Epithelial cell of esophagus (primary cell): ENCODE results near the gene CD164L2.
A peak's percentile ranks its signal among the peaks of the same experiment; 100 is the strongest.

Experiments used
- DNase-seq: peaks from one replicate; pipeline ENCODE4 v3.0.0; 2010; ENCODE audit warnings: low read depth
- H3K4me3 ChIP-seq: 2 replicates; pipeline ENCODE4 v1.5.1; 2011; ENCODE audit warnings: mild to moderate bottlenecking, low read length, control low read depth
- TF ChIP-seq, protein P1 (sequence below): IDR thresholded peaks from 2 replicates; pipeline ENCODE4 v1.5.1; 2011; ENCODE audit warnings: low read depth, mild to moderate bottlenecking, low read length, control low read depth, inconsistent platforms; ENCODE audit not compliant: insufficient read depth; ENCODE audit errors: missing control alignments

CD164L2 gene

DNA sequence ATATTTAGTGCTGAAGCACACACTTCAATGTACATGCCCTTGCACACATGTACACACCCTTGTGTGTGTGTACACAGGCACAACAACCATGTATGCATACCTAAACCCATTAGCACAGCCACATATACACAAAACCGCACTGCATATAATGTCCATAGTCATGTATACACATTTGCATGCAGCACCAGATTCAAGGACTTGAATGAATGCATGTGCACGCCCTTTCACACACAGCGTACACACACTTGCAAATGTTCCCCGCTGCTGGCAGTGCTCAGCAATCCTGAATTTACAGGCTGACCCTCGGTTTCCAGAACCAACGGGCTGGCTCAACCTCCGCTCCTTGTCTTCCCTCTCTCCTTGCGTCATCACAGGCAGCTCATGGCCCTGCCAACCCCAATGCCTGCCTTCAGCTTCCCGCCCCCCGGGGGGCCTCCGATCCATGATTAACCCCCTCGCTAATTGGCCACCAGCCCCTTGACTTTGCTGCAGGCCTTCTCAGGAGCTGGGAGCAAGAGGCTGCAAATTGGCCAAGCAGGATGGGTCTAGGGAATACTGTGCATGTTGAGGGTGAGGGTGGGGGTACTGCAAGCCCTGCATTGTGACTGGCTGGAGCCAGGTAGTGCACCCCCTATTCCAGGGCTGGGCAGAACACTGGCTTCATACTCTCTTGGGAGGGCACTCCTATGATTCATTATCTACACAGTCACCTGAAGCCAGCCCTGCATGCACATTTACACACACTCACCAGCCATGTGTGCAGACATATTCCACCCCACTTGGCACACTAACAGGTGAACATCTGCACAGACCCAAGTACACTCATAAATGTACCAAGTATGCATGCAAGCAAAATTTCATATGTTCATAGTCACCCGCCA is 17.2 kb upstream of the CD164L2 start:
- DNase-seq: no peak
- H3K4me3 ChIP-seq: no peak overlapping the region
- TF ChIP-seq, protein P1, sequence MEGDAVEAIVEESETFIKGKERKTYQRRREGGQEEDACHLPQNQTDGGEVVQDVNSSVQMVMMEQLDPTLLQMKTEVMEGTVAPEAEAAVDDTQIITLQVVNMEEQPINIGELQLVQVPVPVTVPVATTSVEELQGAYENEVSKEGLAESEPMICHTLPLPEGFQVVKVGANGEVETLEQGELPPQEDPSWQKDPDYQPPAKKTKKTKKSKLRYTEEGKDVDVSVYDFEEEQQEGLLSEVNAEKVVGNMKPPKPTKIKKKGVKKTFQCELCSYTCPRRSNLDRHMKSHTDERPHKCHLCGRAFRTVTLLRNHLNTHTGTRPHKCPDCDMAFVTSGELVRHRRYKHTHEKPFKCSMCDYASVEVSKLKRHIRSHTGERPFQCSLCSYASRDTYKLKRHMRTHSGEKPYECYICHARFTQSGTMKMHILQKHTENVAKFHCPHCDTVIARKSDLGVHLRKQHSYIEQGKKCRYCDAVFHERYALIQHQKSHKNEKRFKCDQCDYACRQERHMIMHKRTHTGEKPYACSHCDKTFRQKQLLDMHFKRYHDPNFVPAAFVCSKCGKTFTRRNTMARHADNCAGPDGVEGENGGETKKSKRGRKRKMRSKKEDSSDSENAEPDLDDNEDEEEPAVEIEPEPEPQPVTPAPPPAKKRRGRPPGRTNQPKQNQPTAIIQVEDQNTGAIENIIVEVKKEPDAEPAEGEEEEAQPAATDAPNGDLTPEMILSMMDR: no peak

DNA sequence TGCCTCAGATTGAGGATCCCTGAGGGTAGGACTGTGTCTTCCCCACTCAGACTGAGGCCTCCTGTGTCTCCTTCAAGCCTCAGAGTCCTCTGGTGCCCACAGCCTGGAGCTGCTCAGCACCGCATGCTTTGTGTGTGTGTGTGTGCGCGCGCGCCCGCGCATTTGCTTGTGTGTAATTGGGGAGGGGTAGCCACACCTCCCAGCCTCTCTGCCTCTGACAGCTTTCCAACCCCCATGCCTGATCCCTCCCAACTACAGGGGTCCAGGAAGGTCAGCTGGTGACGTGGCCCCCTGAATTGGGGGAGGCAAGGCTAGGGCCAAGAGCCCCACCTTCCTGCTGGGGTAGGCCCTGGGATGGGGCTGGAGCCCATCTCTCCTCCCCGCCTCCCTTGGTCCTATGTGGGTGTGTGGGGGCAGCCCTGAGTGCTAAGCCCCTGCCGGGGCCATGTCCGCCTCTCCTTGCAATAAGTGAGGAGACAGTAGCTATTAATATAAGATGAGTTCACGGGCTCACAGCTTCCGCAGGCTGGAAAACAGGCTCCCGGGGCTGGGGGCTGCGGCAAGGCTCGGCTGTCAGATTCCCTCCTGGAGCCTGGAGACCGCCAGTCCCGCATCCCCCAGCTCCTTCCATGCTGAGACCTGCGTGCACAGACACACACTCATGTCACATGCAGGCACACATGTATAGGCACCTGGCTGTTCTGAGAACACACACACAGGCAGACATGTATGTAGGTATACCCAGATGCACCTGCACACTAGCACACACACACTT is 16.3 kb upstream of the CD164L2 start:
- no peak overlapping the region for H3K4me3 ChIP-seq
- DNase-seq: no peak
- TF ChIP-seq, protein P1: no peak

DNA sequence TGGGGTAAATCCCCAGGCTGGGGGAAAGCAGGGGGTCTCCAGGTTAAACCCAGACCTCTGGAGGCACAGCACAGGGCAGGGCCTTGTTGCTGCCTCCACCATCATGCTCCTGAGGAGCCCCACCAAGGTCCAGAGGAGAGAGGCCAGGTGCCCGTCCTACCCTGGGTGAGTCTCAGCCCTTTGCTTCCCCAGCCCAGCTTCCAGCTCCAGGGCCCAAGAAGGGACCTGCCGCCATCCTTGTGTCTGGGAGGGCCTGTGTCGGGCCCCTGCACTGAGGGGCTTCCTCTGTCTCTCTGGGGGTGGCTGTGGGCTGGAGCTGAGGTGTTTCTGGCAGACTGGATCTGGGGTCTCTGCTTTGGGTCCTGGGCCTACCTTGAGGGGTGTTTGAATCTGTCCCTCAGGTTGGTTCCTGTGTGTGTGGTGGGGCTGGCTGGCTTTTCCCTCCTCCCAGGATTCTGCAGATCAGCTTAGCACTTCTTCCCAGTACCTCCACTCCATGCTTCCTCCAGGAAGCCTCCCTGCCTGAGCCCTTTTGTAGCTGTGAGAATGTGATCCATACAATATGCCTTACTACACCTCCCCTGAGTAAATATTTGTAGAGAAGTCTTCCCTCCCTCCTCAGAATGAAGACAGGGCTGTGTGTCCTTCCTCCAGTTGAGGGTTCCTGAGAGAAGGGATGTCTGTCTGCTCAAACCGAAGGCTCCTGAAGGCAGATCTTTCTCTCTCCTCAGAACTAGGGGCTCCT is 15.4 kb upstream of the CD164L2 start:
- TF ChIP-seq, protein P1: no peak
- DNase-seq: no peak
- no peak overlapping the region for H3K4me3 ChIP-seq

DNA sequence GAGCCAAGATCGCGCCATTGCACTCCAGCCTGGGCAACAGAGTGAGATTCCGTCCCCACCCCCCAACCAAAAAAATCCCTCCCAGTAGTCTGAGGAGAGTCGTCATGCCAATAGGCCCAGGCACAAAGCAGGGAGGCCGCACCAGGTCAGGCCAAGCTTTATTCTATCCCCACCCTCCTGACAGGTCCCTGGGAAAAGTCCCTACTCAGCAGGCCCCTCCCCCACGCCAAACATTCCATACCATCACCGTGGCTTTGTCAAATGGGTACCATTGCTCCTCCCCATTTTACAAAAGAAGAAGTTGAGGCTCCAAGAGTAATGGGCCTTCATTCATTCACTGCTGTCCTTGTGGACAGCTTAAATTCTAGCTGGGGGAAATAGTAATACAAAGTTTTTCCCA is 14.6 kb upstream of the CD164L2 start:
- H3K4me3 ChIP-seq: no peak overlapping the region
- TF ChIP-seq, protein P1: no peak
- no peak for DNase-seq

DNA sequence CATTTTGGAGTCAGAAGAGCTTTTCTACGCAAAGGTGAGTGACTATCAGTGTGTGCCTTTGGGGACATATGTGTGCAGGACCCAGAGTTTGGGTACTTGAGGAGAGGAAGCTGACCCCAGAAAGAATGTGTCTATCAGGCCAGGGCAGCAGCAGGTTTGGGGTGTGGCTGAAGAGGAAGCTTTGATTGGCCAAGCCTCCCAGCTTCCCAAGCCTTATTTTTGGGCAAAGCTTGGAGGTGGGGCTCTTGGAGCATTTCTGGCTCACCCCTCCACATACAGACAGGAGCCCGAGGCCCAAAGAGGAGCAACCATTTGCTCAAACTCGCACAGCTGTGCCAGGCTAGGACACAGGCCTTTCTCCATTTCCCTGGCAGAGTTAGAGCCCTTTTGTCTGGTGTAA is 14.0 kb upstream of the CD164L2 start:
- no peak for DNase-seq
- TF ChIP-seq, protein P1: no peak
- no peak overlapping the region for H3K4me3 ChIP-seq

GRCh38 chr1:27395441-27396195 is 12.5 kb upstream of the CD164L2 start:
- peak; percentile 67 for DNase-seq
- H3K4me3 ChIP-seq: no peak overlapping the region
- TF ChIP-seq, protein P1: peak; percentile 92
